Measurements from ENCODE around the gene DCTPP1. TPM values are rescaled to one million over a fixed set of nuclear protein-coding genes. Genes with fewer than 3 reads are reported as not detected.

Gene DCTPP1
- total and polyA plus RNA-seq, 2 of the 13 experiments (the other 11 are each of a cell fraction or from before 2014, with no cell fraction given) = 54.8 to 74.4 TPM

DNA sequence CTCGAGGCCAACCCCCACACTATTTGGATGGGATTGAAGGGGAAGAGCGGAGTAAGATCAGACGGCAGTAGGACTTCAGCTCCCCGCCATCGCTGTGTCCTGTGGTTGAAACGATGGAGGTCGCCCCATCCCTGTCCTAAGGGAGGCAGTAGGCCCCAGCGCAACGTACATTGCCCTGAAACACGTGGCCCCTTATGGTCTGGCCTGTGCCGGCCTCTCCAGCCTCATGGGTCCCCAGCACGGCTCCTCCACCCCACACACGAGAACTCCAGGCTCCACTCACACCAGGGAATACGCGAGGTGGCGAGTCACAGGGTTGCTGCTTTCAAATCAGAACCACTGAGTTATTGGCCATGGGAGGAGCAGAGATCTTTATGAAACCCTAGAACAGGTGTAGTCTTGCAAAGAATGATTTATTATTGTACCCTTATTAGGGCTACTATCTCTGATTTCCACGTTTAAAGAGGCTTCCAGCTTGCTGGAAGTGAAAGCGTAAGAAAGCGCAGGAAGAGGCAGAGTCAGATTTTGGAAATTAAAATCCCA, 669 bp upstream of the DCTPP1 start (continued):
- TF ChIP-seq ZNF720 (CRISPR knock-in tag; IDR thresholded peaks at IDR 0.05) = 0 out of 2 replicates have a peak, but pooled peaks have one; percentile 25
- TF ChIP-seq ZMAT5 (CRISPR knock-in tag; IDR thresholded peaks at IDR 0.05; ENCODE audit: borderline replicate concordance, low read depth) = no peak
- peak; percentile 12; the same call in 1 of the 2 replicates for TF ChIP-seq TFDP2 (CRISPR knock-in tag; IDR thresholded peaks at IDR 0.05)
- TF ChIP-seq SNAI1 (CRISPR knock-in tag; IDR thresholded peaks at IDR 0.05; ENCODE audit: borderline replicate concordance) = no peak
- peak; percentile 38; the same call in 1 of the 2 replicates for TF ChIP-seq ZNF280D (CRISPR knock-in tag; IDR thresholded peaks at IDR 0.05)
- TF ChIP-seq FOXP4 (CRISPR knock-in tag; IDR thresholded peaks at IDR 0.05) = peak; percentile 18; the same call in 1 of the 2 replicates
- TF ChIP-seq ZNF232 (CRISPR knock-in tag; IDR thresholded peaks at IDR 0.05; ENCODE audit: borderline replicate concordance) = peak; percentile 93
- peak; percentile 2; the same call in 1 of the 2 replicates for TF ChIP-seq ESRRA (CRISPR knock-in tag; IDR thresholded peaks at IDR 0.05; ENCODE audit: low read depth)
- peak; percentile 40 for TF ChIP-seq ZNF563 (CRISPR knock-in tag; IDR thresholded peaks at IDR 0.05)
- no peak for TF ChIP-seq ZC3H4 (CRISPR knock-in tag; IDR thresholded peaks at IDR 0.05; ENCODE audit: borderline replicate concordance)
- peak; percentile 97 for TF ChIP-seq ZNF30 (CRISPR knock-in tag; IDR thresholded peaks at IDR 0.05)
- TF ChIP-seq ZNF761 (CRISPR knock-in tag; conservative IDR thresholded peaks at IDR 0.05) = peak; percentile 64; the same call in 1 of the 2 replicates
- TF ChIP-seq, protein P1, sequence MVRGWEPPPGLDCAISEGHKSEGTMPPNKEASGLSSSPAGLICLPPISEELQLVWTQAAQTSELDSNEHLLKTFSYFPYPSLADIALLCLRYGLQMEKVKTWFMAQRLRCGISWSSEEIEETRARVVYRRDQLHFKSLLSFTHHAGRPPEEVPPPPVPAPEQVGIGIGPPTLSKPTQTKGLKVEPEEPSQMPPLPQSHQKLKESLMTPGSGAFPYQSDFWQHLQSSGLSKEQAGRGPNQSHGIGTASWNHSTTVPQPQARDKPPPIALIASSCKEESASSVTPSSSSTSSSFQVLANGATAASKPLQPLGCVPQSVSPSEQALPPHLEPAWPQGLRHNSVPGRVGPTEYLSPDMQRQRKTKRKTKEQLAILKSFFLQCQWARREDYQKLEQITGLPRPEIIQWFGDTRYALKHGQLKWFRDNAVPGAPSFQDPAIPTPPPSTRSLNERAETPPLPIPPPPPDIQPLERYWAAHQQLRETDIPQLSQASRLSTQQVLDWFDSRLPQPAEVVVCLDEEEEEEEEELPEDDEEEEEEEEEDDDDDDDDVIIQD (CRISPR knock-in tag; IDR thresholded peaks at IDR 0.05; ENCODE audit: low read depth) = 0 out of 2 replicates have a peak, but pooled peaks have one; percentile 0
- peak; percentile 57 for TF ChIP-seq TOPORS (CRISPR knock-in tag; IDR thresholded peaks at IDR 0.05)
- TF ChIP-seq PLSCR1 (CRISPR knock-in tag; IDR thresholded peaks at IDR 0.05; ENCODE audit: borderline replicate concordance) = no peak
- no peak for TF ChIP-seq SOX13 (IDR thresholded peaks at IDR 0.05)
- peak in 1 of 2 experiments; percentile 10; a peak in 1 of 4 replicates for TF ChIP-seq SOX13 (CRISPR knock-in tag; conservative IDR thresholded peaks at IDR 0.05 in 1 of 2, IDR thresholded peaks at IDR 0.05 in 1 of 2)
- TF ChIP-seq KAT7 (CRISPR knock-in tag; IDR thresholded peaks at IDR 0.05; ENCODE audit: borderline replicate concordance) = peak; percentile 42; the same call in 1 of the 2 replicates
- peak; percentile 99 for TF ChIP-seq MAX (IDR thresholded peaks at IDR 0.05)
- TF ChIP-seq ZNF644 (CRISPR knock-in tag; IDR thresholded peaks at IDR 0.05; ENCODE audit: low read depth) = peak; percentile 6; the same call in 1 of the 2 replicates

Data from HepG2 (cell line).